Metanephros (tissue), 2 donors: ENCODE results near the gene PPP1R36. TPM values are rescaled to one million over a fixed set of nuclear protein-coding genes. Genes with fewer than 3 reads are reported as not detected.

Experiments
- small RNA-seq: library from RNA; depleted of rRNA; stranded (forward); fragments of <200 nt; gene quantifications from one replicate; pipeline ENCODE3, GENCODE V24; 2014; ENCODE audit warnings: low replicate concordance
- total RNA-seq: library from RNA; depleted of rRNA; stranded (reverse); fragments of >200 nt; gene quantifications from one replicate; pipeline ENCODE4 v1.2.3, GENCODE V29; 2014

PPP1R36 gene
- 0.41 TPM for total RNA-seq

GRCh38 chr14:64549791-64550620 is at the start of gene PPP1R36:
PPP1R36 (plus strand) TSS chr14:64549961; CDS start chr14:64549998, 37 bp downstream.

GRCh38 chr14:64503434-64504309 is 46.1 kb upstream of the PPP1R36 start, which contains the start of gene ZBTB25:
ZBTB25 (minus strand) TSS chr14:64503838; CDS start chr14:64490533, 13,305 bp downstream.

GRCh38 chr14:64504310-64504896 is 45.4 kb upstream of the PPP1R36 start, which contains the start of gene ZBTB1:
ZBTB1 (plus strand) TSS chr14:64504770; CDS start chr14:64521505, 16,735 bp downstream.

GRCh38 chr14:64540208-64541202 is 9.3 kb upstream of the PPP1R36 start, which contains the start of gene HSPA2:
HSPA2 (plus strand) TSS chr14:64540741; CDS start chr14:64540850, 109 bp downstream.

Small RNA genes lying within 50 kb of the gene (small RNA-seq; reads per million reads assigned to genes)
- not detected for gene AL049869.4

Other genes starting within 250 kb of the PPP1R36 start
- gene MTHFD1, start 161.6 kb upstream of the PPP1R36 start, total RNA-seq = 50.9 TPM
- 4.6 TPM for gene AKAP5, start 84.5 kb upstream of the PPP1R36 start, total RNA-seq
- 12.6 TPM for gene ZBTB25, start 46.1 kb upstream of the PPP1R36 start, total RNA-seq
- 58.0 TPM for gene ZBTB1, start 45.2 kb upstream of the PPP1R36 start, total RNA-seq
- gene HSPA2, start 9.2 kb upstream of the PPP1R36 start, total RNA-seq = 47.2 TPM
- gene PLEKHG3, start 154.5 kb downstream of the PPP1R36 start, total RNA-seq = 108 TPM